ENCODE measurements around the gene PRKCH. TPM values are rescaled to one million over a fixed set of nuclear protein-coding genes. Genes with fewer than 3 reads are reported as not detected.

PRKCH gene
- total RNA-seq, 1 experiment from 2014 or later = 22.3 TPM

DNA sequence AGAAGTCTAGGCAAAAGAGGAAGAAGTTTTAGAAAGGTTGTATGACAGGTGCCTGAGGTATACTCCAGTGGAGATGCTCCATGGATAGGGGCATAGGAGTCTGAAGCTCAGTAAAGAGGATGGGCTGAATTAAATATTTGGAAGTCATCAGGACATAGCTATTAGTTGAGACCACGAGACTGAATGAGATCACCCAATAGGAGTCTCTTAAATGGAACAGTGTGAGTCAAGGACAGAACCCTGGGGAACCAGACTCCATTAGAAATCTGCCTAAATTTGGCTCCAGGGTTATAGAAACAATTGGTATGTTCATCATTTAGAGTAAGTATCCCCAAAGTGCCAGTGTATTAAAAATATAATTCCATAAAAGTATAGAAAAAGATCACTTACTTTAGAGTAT lies 172.6 kb downstream of the PRKCH start:
- Mint-ChIP-seq H3K27ac (ENCODE audit: unreplicated experiment) (no peak overlapping the region), H3K4me1 (ENCODE audit: low read depth, unreplicated experiment) (peaks cover 7% of the 10 kb centered on the region), H3K4me3 (ENCODE audit: low read depth, unreplicated experiment) (no peak overlapping the region), H3K9me3 (ENCODE audit: low read depth, unreplicated experiment) (no peaks in the 10 kb centered on the region), H3K27me3 (ENCODE audit: unreplicated experiment) (no peaks in the 10 kb centered on the region), H3K36me3 (ENCODE audit: insufficient read depth, unreplicated experiment) (no peaks in the 10 kb centered on the region)
- intact Hi-C loops (cut with micrococcal nuclease; ENCODE audit: unreplicated experiment) = no loop called here
- DNase-seq = no peak
- CTCF ChIA-PET = interaction anchor here (0.7 kb wide), 1 partner anchor 9 kb away, joined by 9 read pairs; no protein-coding TSS in a partner anchor
- TF ChIP-seq, protein P1, sequence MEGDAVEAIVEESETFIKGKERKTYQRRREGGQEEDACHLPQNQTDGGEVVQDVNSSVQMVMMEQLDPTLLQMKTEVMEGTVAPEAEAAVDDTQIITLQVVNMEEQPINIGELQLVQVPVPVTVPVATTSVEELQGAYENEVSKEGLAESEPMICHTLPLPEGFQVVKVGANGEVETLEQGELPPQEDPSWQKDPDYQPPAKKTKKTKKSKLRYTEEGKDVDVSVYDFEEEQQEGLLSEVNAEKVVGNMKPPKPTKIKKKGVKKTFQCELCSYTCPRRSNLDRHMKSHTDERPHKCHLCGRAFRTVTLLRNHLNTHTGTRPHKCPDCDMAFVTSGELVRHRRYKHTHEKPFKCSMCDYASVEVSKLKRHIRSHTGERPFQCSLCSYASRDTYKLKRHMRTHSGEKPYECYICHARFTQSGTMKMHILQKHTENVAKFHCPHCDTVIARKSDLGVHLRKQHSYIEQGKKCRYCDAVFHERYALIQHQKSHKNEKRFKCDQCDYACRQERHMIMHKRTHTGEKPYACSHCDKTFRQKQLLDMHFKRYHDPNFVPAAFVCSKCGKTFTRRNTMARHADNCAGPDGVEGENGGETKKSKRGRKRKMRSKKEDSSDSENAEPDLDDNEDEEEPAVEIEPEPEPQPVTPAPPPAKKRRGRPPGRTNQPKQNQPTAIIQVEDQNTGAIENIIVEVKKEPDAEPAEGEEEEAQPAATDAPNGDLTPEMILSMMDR (IDR thresholded peaks at IDR 0.05; ENCODE audit: unreplicated experiment) = no peak
- BruUV-seq (replicated peaks) = no TSS peak

DNA sequence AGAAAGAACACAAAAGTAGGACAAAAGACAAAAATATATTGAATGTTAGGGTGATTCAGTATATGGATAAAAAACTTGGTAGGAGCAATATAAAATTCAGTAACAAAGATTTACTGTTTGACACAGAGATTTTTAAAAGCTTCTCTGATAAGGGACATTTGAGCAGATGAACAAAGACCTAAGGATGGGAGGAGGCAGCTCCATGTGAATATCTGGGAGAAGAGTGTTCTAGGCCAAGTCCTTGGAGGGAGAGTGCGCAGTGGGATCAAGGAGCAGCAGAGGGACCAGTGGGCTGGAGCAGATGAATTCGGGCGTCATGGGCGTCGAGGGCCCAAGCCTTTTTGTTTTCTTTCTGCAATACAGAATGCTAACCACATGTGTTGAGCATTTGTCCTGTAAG lies 174.4 kb downstream of the PRKCH start:
- Mint-ChIP-seq H3K36me3 (ENCODE audit: insufficient read depth, unreplicated experiment) (no peaks in the 10 kb centered on the region), H3K4me1 (ENCODE audit: low read depth, unreplicated experiment) (peaks cover 7% of the 10 kb centered on the region), H3K9me3 (ENCODE audit: low read depth, unreplicated experiment) (no peaks in the 10 kb centered on the region), H3K4me3 (ENCODE audit: low read depth, unreplicated experiment) (no peak overlapping the region), H3K27ac (ENCODE audit: unreplicated experiment) (no peak overlapping the region), H3K27me3 (ENCODE audit: unreplicated experiment) (no peaks in the 10 kb centered on the region)
- no TSS peak for BruUV-seq (replicated peaks)
- TF ChIP-seq, protein P1 (IDR thresholded peaks at IDR 0.05; ENCODE audit: unreplicated experiment) = no peak
- CTCF ChIA-PET = no interaction called here
- intact Hi-C loops (cut with micrococcal nuclease; ENCODE audit: unreplicated experiment) = no loop called here
- no peak for DNase-seq

DNA sequence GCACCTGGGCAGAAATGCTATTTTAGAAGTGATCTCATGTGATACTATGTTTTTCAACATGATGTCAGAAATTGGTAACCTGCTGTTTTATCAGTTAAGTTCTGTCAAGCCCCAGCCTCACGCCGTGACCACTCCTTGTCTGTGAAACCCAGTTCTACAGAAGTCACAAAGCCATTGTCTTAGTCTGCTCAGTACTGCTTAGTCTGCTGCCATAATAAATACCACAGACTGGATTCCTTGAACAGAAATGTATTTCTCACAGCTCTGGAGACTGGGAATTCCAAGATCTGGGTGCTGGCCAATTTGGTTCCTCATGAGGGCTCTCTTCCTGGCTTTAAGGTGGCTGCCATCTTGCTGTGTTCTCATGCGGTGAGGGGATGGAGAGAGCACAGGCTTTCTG lies 176.9 kb downstream of the PRKCH start:
- no peak for DNase-seq
- Mint-ChIP-seq H3K4me3 (ENCODE audit: low read depth, unreplicated experiment) (no peak overlapping the region), H3K4me1 (ENCODE audit: low read depth, unreplicated experiment) (peaks cover 18% of the 10 kb centered on the region), H3K36me3 (ENCODE audit: insufficient read depth, unreplicated experiment) (no peaks in the 10 kb centered on the region), H3K9me3 (ENCODE audit: low read depth, unreplicated experiment) (no peaks in the 10 kb centered on the region), H3K27ac (ENCODE audit: unreplicated experiment) (no peak overlapping the region), H3K27me3 (ENCODE audit: unreplicated experiment) (no peaks in the 10 kb centered on the region)
- intact Hi-C loops (cut with micrococcal nuclease; ENCODE audit: unreplicated experiment) = no loop called here
- CTCF ChIA-PET = interaction anchor here (1.0 kb wide), 1 partner anchor 104 kb away, joined by 3 read pairs; no protein-coding TSS in a partner anchor
- TF ChIP-seq, protein P1 (IDR thresholded peaks at IDR 0.05; ENCODE audit: unreplicated experiment) = no peak
- BruUV-seq (replicated peaks) = no TSS peak

DNA sequence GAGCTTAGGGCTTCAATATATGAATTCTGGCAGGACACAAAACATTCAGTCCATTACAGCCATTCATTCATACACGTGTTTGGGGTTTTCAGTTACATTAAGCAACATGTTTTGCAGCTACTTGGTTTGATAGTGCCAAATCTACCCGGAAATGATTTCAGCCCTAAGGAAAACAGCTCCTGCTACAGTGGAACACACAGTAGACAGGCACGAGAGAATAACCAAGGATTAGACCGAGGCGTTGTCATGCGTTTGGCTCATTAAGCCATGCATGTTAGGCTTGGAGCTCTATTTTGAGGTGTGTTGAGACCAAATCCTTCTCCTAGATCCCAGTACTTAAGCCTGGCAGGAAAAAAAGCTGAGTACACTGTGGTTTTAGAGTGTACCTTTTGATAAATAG lies 177.4 kb downstream of the PRKCH start:
- no peaks in the 10 kb centered on the region for H3K36me3 Mint-ChIP-seq (ENCODE audit: insufficient read depth, unreplicated experiment)
- H3K27ac Mint-ChIP-seq (ENCODE audit: unreplicated experiment) = no peak overlapping the region
- intact Hi-C loops (cut with micrococcal nuclease; ENCODE audit: unreplicated experiment) = no loop called here
- peaks cover 22% of the 10 kb centered on the region for H3K4me1 Mint-ChIP-seq (ENCODE audit: low read depth, unreplicated experiment)
- no peak overlapping the region for H3K4me3 Mint-ChIP-seq (ENCODE audit: low read depth, unreplicated experiment)
- TF ChIP-seq, protein P1 (IDR thresholded peaks at IDR 0.05; ENCODE audit: unreplicated experiment) = no peak
- CTCF ChIA-PET = interaction anchor here (1.0 kb wide), 1 partner anchor 104 kb away, joined by 3 read pairs; no protein-coding TSS in a partner anchor
- H3K27me3 Mint-ChIP-seq (ENCODE audit: unreplicated experiment) = no peaks in the 10 kb centered on the region
- H3K9me3 Mint-ChIP-seq (ENCODE audit: low read depth, unreplicated experiment) = no peaks in the 10 kb centered on the region
- BruUV-seq (replicated peaks) = no TSS peak
- no peak for DNase-seq
